Measurements from ENCODE around the gene RNF112. TPM values are rescaled to one million over a fixed set of nuclear protein-coding genes. Genes with fewer than 3 reads are reported as not detected.

The RNF112 gene
- total and polyA plus RNA-seq, 2 of the 8 experiments (the other 6 are each of a cell fraction or from before 2014, with no cell fraction given) = 1.1 to 2.2 TPM

- 88% methylated on average over 3 of the region's 3 CpGs; no CpG with 5 or more reads in 1 of the 2 experiments for WGBS, 2 experiments (ENCODE audit: extremely low coverage in 1 of 2, insufficient coverage in 1 of 2, insufficient read length in 1 of 2, insufficient replicate concordance in 2 of 2, low coverage in 1 of 2, low lambda C conversion rate in 2 of 2, missing lambda C conversion rate in 1 of 2)
- H3K23ac ChIP-seq (ENCODE audit: insufficient read length) = no peak overlapping the region
- H3K9ac ChIP-seq (replicated peaks in 1 of 4; ENCODE audit: extremely low read depth in 1 of 4, low read depth in 3 of 4, low read length in 3 of 4) = no peak overlapping the region
- H3K36me3 ChIP-seq (ENCODE audit: control insufficient read depth in 2 of 4, insufficient read depth in 4 of 4, low read length in 3 of 4) = no peaks in the 10 kb centered on the region
- DNase-seq (ENCODE audit: low read depth in 1 of 2, low spot score in 2 of 2) = peak in 1 of 2 experiments; percentile 30
- peak overlapping the region; percentile 8; the same call in 1 of the 2 replicates for H2BK15ac ChIP-seq (ENCODE audit: low read length)
- no peak overlapping the region for H4K8ac ChIP-seq (ENCODE audit: extremely low read depth, insufficient read depth, low read length)
- no peaks in the 10 kb centered on the region for H3K27me3 ChIP-seq (replicated peaks in 1 of 4; ENCODE audit: control insufficient read depth in 3 of 4, extremely low read depth in 1 of 4, insufficient read depth in 3 of 4, low read length in 3 of 4)
- no peak overlapping the region for H2AK5ac ChIP-seq (ENCODE audit: low read depth, low read length)
- 0 out of 2 replicates have a peak overlapping the region, but pooled peaks have one; percentile 19 for H2BK5ac ChIP-seq (ENCODE audit: low read depth, low read length)
- TF ChIP-seq RBBP5 (IDR thresholded peaks at IDR 0.05; ENCODE audit: borderline replicate concordance, low read depth, low read length) (no peak), HDAC2 (IDR thresholded peaks at IDR 0.05; ENCODE audit: borderline replicate concordance in 1 of 2, low read depth in 2 of 2, low read length in 2 of 2) (no peak), EZH2 (IDR thresholded peaks at IDR 0.05; ENCODE audit: low read depth, low read length, severe bottlenecking) (no peak), PHF8 (conservative IDR thresholded peaks at IDR 0.05; ENCODE audit: low read depth, low read length) (no peak), CTBP2 (IDR thresholded peaks at IDR 0.05; ENCODE audit: borderline replicate concordance, insufficient read depth, insufficient read length, low read length) (no peak)
- no peak overlapping the region for H3K56ac ChIP-seq (replicated peaks; ENCODE audit: insufficient read length, low read depth, low read length)
- H3K23me2 ChIP-seq (ENCODE audit: low read depth, low read length) = no peaks in the 10 kb centered on the region
- H4K5ac ChIP-seq (ENCODE audit: insufficient read length, low read depth, low read length) = no peak overlapping the region
- FAIRE-seq = no peak
- H3K27ac ChIP-seq (ENCODE audit: low read depth, low read length) = no peak overlapping the region
- H2BK12ac ChIP-seq (ENCODE audit: low read depth, low read length) = no peak overlapping the region
- H3K4me3 ChIP-seq (ENCODE audit: extremely low read depth in 1 of 4, insufficient read depth in 2 of 4, low read depth in 3 of 4, low read length in 4 of 4) = no peak overlapping the region
- no peaks in the 10 kb centered on the region for H3K79me1 ChIP-seq (ENCODE audit: low read depth, low read length)
- ChIA-PET CTCF (ENCODE audit: partially characterized antibody) (interaction anchor here (1.3 to 2.7 kb wide), 3 partner anchors 17 to 68 kb away, joined by 3 to 11 read pairs (median 5); no protein-coding TSS in a partner anchor), POLR2A (ENCODE audit: partially characterized antibody) (interaction anchor here (0.7 to 1.5 kb wide), 2 partner anchors 10 to 64 kb away, joined by 3 to 5 read pairs; no protein-coding TSS in a partner anchor)
- H3K14ac ChIP-seq (ENCODE audit: insufficient read length) = no peak overlapping the region
- no peaks in the 10 kb centered on the region for H4K20me1 ChIP-seq (replicated peaks in 1 of 2; ENCODE audit: control insufficient read depth in 1 of 2, insufficient read depth in 2 of 2, low read length in 2 of 2)
- no peak overlapping the region for H2AFZ ChIP-seq (ENCODE audit: low read length)
- no peak overlapping the region for H3K4me2 ChIP-seq (ENCODE audit: insufficient read depth in 1 of 2, low read depth in 2 of 2, low read length in 2 of 2)
- H3K79me2 ChIP-seq (ENCODE audit: control insufficient read depth in 1 of 2, insufficient read depth in 2 of 2, low read length in 2 of 2) = no peaks in the 10 kb centered on the region
- H2BK120ac ChIP-seq (replicated peaks; ENCODE audit: low read depth, low read length) = no peak overlapping the region
- no peak overlapping the region for H4K91ac ChIP-seq (replicated peaks; ENCODE audit: insufficient read length, low read length)
- no peak overlapping the region for H3K4ac ChIP-seq (replicated peaks; ENCODE audit: insufficient read length, low read depth, low read length)
- H3K18ac ChIP-seq (ENCODE audit: extremely low read depth, low read length) = no peak overlapping the region
- H2BK20ac ChIP-seq (ENCODE audit: low read length) = peak overlapping the region; percentile 15; the same call in 1 of the 2 replicates
- H3K4me1 ChIP-seq (replicated peaks in 1 of 4; ENCODE audit: control insufficient read depth in 3 of 4, insufficient read depth in 4 of 4, low read length in 3 of 4) = peaks cover 8 to 24% (median 18%) of the 10 kb centered on the region in 4 experiments; a peak in 6 of 7 replicates
- no peaks in the 10 kb centered on the region for H3K9me3 ChIP-seq (ENCODE audit: insufficient read depth in 2 of 2, low read depth in 1 of 2, low read length in 1 of 2)
Observed at GRCh38 chr17:19453296-19453695, 42.3 kb downstream of the RNF112 start.

Data from H1 (cell line).